ENCODE results near the gene NPFFR1.

GRCh38 chr10:70321897-70322890 is 38.4 kb upstream of the NPFFR1 start:
- TF ChIP-seq CTCF (IDR thresholded peaks at IDR 0.05) (no peak), POLR2A (IDR thresholded peaks at IDR 0.05) (no peak)
